Epithelial cell of proximal tubule (primary cell): ENCODE data around the gene LSAMP. TPM values are rescaled to one million over a fixed set of nuclear protein-coding genes. Genes with fewer than 3 reads are reported as not detected.

Experiments
- DNase-seq: peaks from one replicate; pipeline ENCODE4 v3.0.0-alpha.2; 2011; ENCODE audit warnings: low read depth
- H3K4me3 ChIP-seq: 2 replicates; pipeline ENCODE4 v1.5.1; 2011; ENCODE audit warnings: low read depth, mild to moderate bottlenecking, low read length
- total RNA-seq: library from RNA; depleted of rRNA; stranded (reverse); fragments of >200 nt; gene quantifications from 2 replicates; pipeline ENCODE4 v1.2.3, GENCODE V29; 2015
- TF ChIP-seq, protein P1 (sequence below): conservative IDR thresholded peaks from 2 replicates; pipeline ENCODE4 v1.5.1; 2012; ENCODE audit warnings: low read depth, mild to moderate bottlenecking, low read length

The LSAMP gene
- total RNA-seq, 1 donor from 2014 or later = 5.1 TPM

- no peak overlapping the region for H3K4me3 ChIP-seq
- TF ChIP-seq, protein P1, sequence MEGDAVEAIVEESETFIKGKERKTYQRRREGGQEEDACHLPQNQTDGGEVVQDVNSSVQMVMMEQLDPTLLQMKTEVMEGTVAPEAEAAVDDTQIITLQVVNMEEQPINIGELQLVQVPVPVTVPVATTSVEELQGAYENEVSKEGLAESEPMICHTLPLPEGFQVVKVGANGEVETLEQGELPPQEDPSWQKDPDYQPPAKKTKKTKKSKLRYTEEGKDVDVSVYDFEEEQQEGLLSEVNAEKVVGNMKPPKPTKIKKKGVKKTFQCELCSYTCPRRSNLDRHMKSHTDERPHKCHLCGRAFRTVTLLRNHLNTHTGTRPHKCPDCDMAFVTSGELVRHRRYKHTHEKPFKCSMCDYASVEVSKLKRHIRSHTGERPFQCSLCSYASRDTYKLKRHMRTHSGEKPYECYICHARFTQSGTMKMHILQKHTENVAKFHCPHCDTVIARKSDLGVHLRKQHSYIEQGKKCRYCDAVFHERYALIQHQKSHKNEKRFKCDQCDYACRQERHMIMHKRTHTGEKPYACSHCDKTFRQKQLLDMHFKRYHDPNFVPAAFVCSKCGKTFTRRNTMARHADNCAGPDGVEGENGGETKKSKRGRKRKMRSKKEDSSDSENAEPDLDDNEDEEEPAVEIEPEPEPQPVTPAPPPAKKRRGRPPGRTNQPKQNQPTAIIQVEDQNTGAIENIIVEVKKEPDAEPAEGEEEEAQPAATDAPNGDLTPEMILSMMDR = no peak
- DNase-seq = no peak
These were observed 375.2 kb downstream of the LSAMP start for GRCh38 chr3:116070061-116070460.

DNA sequence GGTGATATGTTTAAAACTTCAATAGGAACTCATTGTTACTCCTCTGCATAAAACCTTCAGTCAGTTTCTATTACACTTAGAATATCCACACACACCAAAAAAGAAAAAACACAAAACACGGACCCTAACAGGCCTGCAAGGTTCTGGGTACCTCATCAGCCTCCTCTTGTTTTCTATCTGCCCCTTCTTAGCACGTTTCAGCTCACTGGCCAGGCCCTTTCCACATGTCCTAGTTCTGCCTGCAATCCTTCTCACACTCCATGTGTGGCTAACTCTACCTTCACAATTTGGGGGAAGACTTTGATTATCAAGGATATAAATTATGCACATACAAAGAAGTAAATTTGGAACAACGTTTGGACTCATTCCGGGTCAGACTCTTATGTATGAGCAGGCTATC is 376.3 kb downstream of the LSAMP start:
- no peak for DNase-seq
- TF ChIP-seq, protein P1 = no peak
- no peak overlapping the region for H3K4me3 ChIP-seq

GRCh38 chr3:116067326-116067725 is 378.0 kb downstream of the LSAMP start:
- no peak overlapping the region for H3K4me3 ChIP-seq

DNA sequence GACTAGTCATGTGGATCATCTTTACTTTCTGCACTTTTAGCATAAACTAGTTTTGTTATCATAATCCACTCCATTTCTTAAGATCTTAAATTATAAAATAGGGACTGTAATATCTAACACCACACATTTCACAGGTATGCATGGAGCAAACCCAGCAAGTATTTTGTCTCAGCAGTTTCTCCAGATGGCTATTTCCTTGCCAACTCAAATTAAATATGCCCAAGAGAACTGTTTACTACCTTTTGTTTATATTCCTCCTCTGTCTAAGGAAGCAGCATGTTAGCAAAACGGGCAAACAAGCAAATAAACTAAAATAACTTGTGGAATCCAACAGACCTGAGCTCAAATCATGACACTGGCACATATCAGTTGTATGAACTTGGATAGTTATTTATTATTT is 379.8 kb downstream of the LSAMP start:
- no peak overlapping the region for H3K4me3 ChIP-seq
- no peak for DNase-seq

More at GRCh38 chr3:116067326-116067725, 378.0 kb downstream of the LSAMP start:
- no peak for DNase-seq
- TF ChIP-seq, protein P1 = no peak

DNA sequence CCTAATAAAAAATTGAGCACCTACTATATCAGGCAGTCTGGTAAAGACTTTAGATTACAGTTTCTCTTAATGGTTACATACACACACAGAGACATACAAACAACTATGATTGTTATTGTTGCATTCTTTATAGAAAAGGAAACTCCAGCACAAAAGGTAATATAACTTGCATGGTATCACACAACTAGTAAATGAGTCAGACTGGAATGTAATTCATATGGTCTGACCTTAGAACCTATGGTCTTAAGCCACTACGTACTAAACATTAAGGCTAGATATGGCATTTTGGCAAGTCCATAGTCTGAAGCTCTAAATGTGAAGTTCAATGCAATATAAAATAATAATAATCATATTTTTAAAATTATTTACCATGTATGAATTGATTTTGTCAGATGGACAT is 380.6 kb downstream of the LSAMP start:
- TF ChIP-seq, protein P1 = no peak
- DNase-seq = no peak
- H3K4me3 ChIP-seq = no peak overlapping the region

More for the DNA sequence above, 379.8 kb downstream of the LSAMP start:
- TF ChIP-seq, protein P1 = no peak

DNA sequence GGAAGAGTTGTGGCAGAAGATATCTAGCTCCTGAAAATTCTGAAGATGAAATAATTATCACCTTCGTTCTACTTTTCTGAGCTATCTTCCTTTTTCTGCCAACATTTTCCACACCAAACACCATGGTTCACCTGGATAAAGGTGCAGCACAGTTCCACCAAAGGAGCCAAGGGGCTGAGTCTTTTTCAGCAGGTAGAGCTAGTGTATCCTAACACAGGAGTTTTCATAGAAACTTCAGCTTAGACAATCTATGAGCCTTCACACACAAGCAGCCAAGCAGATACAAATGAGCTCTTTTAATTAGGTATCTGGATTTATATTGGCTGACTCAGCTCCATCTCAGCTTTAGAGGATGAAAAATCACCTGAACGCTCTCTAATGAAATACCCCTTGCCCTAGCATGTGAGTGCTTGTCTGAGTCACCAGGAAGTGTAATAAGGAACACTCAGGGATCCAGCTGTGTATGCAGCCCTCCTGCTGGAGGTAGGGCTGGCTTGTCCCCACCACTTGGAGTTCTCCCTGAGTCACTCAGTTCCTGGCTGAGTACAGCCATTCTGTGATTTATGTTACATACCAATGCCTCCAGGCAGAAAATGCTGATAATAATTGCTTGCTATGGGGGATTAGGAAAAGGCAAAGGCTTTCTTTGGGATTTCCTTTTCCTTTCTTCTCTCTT is 385.7 kb downstream of the LSAMP start:
- no peak overlapping the region for H3K4me3 ChIP-seq
- peak; percentile 99 for DNase-seq
- TF ChIP-seq, protein P1 = no peak

GRCh38 chr3:116058844-116059243 is 386.4 kb downstream of the LSAMP start:
- no peak for DNase-seq
- TF ChIP-seq, protein P1 = no peak
- no peak overlapping the region for H3K4me3 ChIP-seq
